Measurements from ENCODE around the gene RPAP2.

RPAP2 gene

DNA sequence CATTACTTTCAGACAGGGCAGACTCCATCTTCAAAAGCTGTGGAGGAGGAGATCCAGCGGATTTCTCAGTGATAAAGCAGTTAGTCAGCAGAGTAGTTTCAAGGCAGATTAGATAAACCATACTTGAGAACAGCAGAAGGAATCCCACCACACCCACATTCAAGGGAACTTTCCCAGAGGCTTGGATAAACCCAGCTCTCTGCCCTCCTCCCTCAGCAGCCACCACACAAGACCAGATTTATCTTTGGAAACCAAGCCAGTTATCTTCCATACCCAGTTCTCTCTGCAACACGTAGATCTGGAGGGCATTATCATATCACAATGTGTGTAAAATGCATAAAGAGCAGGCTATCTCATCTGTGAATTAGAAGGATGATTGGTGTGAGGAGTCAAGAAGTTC lies 147.7 kb downstream of the RPAP2 start:
- H3K4me3 ChIP-seq (ENCODE audit: low read depth, low read length) = no peak overlapping the region
- DNase-seq (ENCODE audit: low read depth) = no peak
- TF ChIP-seq, protein P1, sequence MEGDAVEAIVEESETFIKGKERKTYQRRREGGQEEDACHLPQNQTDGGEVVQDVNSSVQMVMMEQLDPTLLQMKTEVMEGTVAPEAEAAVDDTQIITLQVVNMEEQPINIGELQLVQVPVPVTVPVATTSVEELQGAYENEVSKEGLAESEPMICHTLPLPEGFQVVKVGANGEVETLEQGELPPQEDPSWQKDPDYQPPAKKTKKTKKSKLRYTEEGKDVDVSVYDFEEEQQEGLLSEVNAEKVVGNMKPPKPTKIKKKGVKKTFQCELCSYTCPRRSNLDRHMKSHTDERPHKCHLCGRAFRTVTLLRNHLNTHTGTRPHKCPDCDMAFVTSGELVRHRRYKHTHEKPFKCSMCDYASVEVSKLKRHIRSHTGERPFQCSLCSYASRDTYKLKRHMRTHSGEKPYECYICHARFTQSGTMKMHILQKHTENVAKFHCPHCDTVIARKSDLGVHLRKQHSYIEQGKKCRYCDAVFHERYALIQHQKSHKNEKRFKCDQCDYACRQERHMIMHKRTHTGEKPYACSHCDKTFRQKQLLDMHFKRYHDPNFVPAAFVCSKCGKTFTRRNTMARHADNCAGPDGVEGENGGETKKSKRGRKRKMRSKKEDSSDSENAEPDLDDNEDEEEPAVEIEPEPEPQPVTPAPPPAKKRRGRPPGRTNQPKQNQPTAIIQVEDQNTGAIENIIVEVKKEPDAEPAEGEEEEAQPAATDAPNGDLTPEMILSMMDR (IDR thresholded peaks at IDR 0.05; ENCODE audit: insufficient read depth, low read depth, low read length, missing control alignments) = no peak

DNA sequence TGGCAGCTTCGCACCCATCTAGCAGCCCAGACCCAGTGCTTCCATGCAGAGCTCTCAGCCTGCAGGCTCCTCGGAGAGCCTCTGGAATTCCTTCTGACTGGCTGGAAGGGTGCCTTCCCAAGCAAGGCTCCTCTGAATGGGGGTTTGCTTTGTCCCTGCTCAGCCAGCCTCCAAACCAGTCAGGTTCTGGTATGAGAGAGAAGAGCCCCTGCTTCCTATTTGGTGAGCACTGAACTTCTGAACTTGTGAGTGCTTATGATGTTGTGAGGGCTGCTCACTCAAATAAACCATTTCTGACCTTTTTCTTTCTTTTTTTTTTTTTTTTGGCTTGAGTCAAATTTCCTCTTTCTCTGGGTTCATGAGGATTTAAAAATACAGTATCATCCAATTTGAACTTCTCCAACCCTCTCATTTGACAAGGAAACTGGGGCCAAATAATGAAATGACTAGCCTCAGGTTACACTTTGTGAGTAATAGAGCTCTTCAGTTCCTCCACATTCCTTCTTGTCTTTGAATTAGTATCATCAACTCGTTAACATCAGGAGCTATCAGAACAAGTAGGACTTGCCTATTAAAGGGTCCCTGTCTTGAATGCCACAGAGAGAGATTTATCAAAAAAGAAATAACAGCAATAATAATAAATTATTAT lies 148.3 kb downstream of the RPAP2 start:
- TF ChIP-seq, protein P1 (IDR thresholded peaks at IDR 0.05; ENCODE audit: insufficient read depth, low read depth, low read length, missing control alignments) = no peak
- no peak for DNase-seq (ENCODE audit: low read depth)
- no peak overlapping the region for H3K4me3 ChIP-seq (ENCODE audit: low read depth, low read length)

DNA sequence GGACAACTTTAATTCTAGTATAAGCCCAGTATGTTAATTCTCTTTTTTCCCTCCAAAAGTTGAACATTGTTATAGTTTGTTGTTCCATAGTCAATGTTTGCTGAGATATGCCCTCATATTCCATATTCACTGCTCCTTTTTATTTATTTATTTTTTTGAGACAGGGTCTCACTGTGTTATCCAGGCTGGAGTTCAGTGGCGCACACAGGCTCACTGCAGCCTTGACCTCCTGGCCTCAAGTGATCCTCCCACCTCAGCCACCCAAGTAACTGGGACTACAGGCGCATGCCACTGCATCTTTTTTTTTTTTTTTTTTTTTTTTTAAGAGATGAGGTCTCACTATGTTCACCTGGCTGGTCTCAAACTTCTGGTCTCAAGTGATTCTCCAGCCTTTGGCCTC lies 149.1 kb downstream of the RPAP2 start:
- DNase-seq (ENCODE audit: low read depth) = no peak
- TF ChIP-seq, protein P1 (IDR thresholded peaks at IDR 0.05; ENCODE audit: insufficient read depth, low read depth, low read length, missing control alignments) = no peak
- H3K4me3 ChIP-seq (ENCODE audit: low read depth, low read length) = no peak overlapping the region

All from GM12865 (cell line).